Trophoblast cell (in vitro differentiated cells and primary cell): ENCODE measurements around the gene ATOSB.

Source experiments
- DNase-seq, 2 donors: peaks; one replicate each; pipeline ENCODE4 v3.0.0-alpha.2; 2016
- H2AFZ ChIP-seq: 2 replicates; pipeline ENCODE4 v1.6.1; 2013; ENCODE audit warnings: low read length, moderate library complexity, mild to moderate bottlenecking; ENCODE audit not compliant: insufficient read depth, poor library complexity
- H2AK5ac ChIP-seq: 2 replicates; pipeline ENCODE4 v1.6.1; 2013; ENCODE audit warnings: mild to moderate bottlenecking, low read length
- H2BK120ac ChIP-seq: 2 replicates; pipeline ENCODE4 v1.6.1; 2013; ENCODE audit warnings: low read length, mild to moderate bottlenecking, moderate library complexity; ENCODE audit not compliant: insufficient read depth, poor library complexity
- H2BK12ac ChIP-seq: 2 replicates; pipeline ENCODE4 v1.6.1; 2013; ENCODE audit warnings: mild to moderate bottlenecking, low read length, moderate library complexity
- H2BK5ac ChIP-seq: 2 replicates; pipeline ENCODE4 v1.6.1; 2013; ENCODE audit warnings: low read length, low read depth, moderate library complexity, mild to moderate bottlenecking; ENCODE audit not compliant: poor library complexity
- H3K14ac ChIP-seq: 2 replicates; pipeline ENCODE4 v1.6.1; 2013; ENCODE audit warnings: mild to moderate bottlenecking, low read length
- H3K18ac ChIP-seq: 2 replicates; pipeline ENCODE4 v1.6.1; 2013; ENCODE audit warnings: mild to moderate bottlenecking, low read length
- H3K23ac ChIP-seq: 2 replicates; pipeline ENCODE4 v1.6.1; 2013; ENCODE audit warnings: low read length
- H3K27ac ChIP-seq: 2 replicates; pipeline ENCODE4 v1.5.1; 2013; ENCODE audit warnings: low read depth, mild to moderate bottlenecking, inconsistent platforms, low read length, moderate library complexity
- H3K27me3 ChIP-seq: 2 replicates; pipeline ENCODE4 v1.6.1; 2013; ENCODE audit warnings: inconsistent platforms, mild to moderate bottlenecking, low read length, moderate library complexity; ENCODE audit not compliant: insufficient read depth
- H3K36me3 ChIP-seq, 2 experiments: 1 replicate in 1 of 2; 2 replicates in 1 of 2; pipeline ENCODE4 v1.6.1; 2013; ENCODE audit warnings: low read length in 2 of 2, mild to moderate bottlenecking in 2 of 2, moderate library complexity in 1 of 2; ENCODE audit not compliant: insufficient read depth in 2 of 2, control insufficient read depth in 1 of 2
- H3K4ac ChIP-seq: 2 replicates; pipeline ENCODE4 v1.6.1; 2013; ENCODE audit warnings: low read depth, mild to moderate bottlenecking, low read length, moderate library complexity
- H3K4me1 ChIP-seq, 2 experiments: 1 replicate in 1 of 2; 2 replicates in 1 of 2; pipeline ENCODE4 v1.6.1; 2013; ENCODE audit warnings: low read length in 2 of 2, mild to moderate bottlenecking in 2 of 2, moderate library complexity in 1 of 2; ENCODE audit not compliant: insufficient read depth in 2 of 2, control insufficient read depth in 1 of 2
- H3K4me2 ChIP-seq: 2 replicates; pipeline ENCODE4 v1.6.1; 2013; ENCODE audit warnings: inconsistent platforms, mild to moderate bottlenecking, low read length, moderate library complexity
- H3K4me3 ChIP-seq: 2 replicates; pipeline ENCODE4 v1.5.1; 2013; ENCODE audit warnings: mild to moderate bottlenecking, low read depth, low read length, inconsistent platforms
- H3K79me1 ChIP-seq: one replicate; pipeline ENCODE4 v1.6.1; 2013; ENCODE audit warnings: low read length
- H3K79me2 ChIP-seq: 2 replicates; pipeline ENCODE4 v1.6.1; 2013; ENCODE audit warnings: low read length, mild to moderate bottlenecking; ENCODE audit not compliant: control insufficient read depth, insufficient read depth, poor library complexity
- H3K9ac ChIP-seq: 2 replicates; pipeline ENCODE4 v1.6.1; 2013; ENCODE audit warnings: mild to moderate bottlenecking, low read length
- H3K9me3 ChIP-seq: 2 replicates; pipeline ENCODE4 v1.6.1; 2013; ENCODE audit warnings: low read depth, mild to moderate bottlenecking, control low read depth, inconsistent platforms, low read length; ENCODE audit not compliant: insufficient read depth
- H4K12ac ChIP-seq: 2 replicates; pipeline ENCODE4 v1.6.1; 2013; ENCODE audit warnings: low read depth, mild to moderate bottlenecking, low read length, moderate library complexity
- H4K8ac ChIP-seq: 2 replicates; pipeline ENCODE4 v1.6.1; 2013; ENCODE audit warnings: low read depth, mild to moderate bottlenecking, low read length, moderate library complexity
- H4K91ac ChIP-seq: one replicate; pipeline ENCODE4 v1.6.1; 2013; ENCODE audit warnings: low read depth, mild to moderate bottlenecking, low read length, moderate library complexity
- WGBS: extraction: QIAGEN DNeasy Blood & Tissue Kit; methylation state at CpG from one replicate; pipeline ENCODE4 v1.1.7; 2013; ENCODE audit warnings: missing lambda C conversion rate; ENCODE audit not compliant: insufficient read length, insufficient coverage; ENCODE audit errors: extremely low coverage; 5-methylcytosine and 5-hydroxymethylcytosine counted together

Gene ATOSB

DNA sequence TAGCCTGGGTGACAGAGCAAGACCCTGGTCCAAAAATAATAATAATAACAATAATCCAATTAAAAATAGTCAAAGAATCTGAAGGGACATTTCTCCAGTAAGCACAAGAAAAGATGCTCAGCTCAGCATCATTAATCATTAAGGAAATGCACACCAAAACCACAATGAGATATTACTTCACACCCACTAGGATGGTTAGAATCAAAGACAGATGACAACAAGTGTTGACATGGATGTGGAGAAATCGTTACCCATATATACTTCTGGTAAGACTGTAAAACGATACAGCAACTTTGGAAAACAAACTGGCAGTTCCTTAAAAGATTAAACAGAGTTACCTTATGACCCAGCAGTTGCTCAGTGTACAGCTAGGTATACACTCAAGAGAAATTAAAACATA, 30.6 kb downstream of the ATOSB start:
- H3K4me1 ChIP-seq = no peaks in the 10 kb centered on the region
- no peak overlapping the region for H3K23ac ChIP-seq
- H3K27me3 ChIP-seq = no peaks in the 10 kb centered on the region
- no peak for DNase-seq
- H3K36me3 ChIP-seq = peaks cover 12 to 23% of the 10 kb centered on the region in 2 experiments
- peaks cover under 1% of the 10 kb centered on the region for H3K79me1 ChIP-seq
- H2BK5ac ChIP-seq = no peak overlapping the region
- H3K9ac ChIP-seq = no peak overlapping the region
- no peak overlapping the region for H3K18ac ChIP-seq
- no peak overlapping the region for H3K27ac ChIP-seq
- no peak overlapping the region for H3K4ac ChIP-seq
- no peak overlapping the region for H4K8ac ChIP-seq
- H4K91ac ChIP-seq = no peak overlapping the region
- no peak overlapping the region for H3K14ac ChIP-seq
- no peak overlapping the region for H4K12ac ChIP-seq
- no CpG with 5 or more reads among the region's 2 CpGs for WGBS
- H2AFZ ChIP-seq = no peak overlapping the region
- no peak overlapping the region for H2BK120ac ChIP-seq
- H3K79me2 ChIP-seq = no peaks in the 10 kb centered on the region
- no peak overlapping the region for H2BK12ac ChIP-seq
- H2AK5ac ChIP-seq = no peak overlapping the region
- no peak overlapping the region for H3K4me3 ChIP-seq
- no peak overlapping the region for H3K4me2 ChIP-seq
- no peaks in the 10 kb centered on the region for H3K9me3 ChIP-seq

GRCh38 chr9:35079426-35080341, 36.0 kb downstream of the ATOSB start, which contains the start of gene FANCG:
TSS of gene FANCG (minus strand) at chr9:35079942. CDS start at chr9:35079524, 418 bp downstream.
- DNase-seq = peak; percentile 84 to 90
- Histone ChIP-seq H3K14ac (peak within 1 kb of the TSS; percentile 76), H4K12ac (peak within 1 kb of the TSS; percentile 60), H3K4ac (peak within 1 kb of the TSS; percentile 72), H3K79me2 (peaks cover 9% of the 10 kb centered on the region), H2BK5ac (peak within 1 kb of the TSS; percentile 78), H3K4me2 (peak within 1 kb of the TSS; percentile 85), H2AFZ (peak within 1 kb of the TSS; percentile 82), H2AK5ac (peak within 1 kb of the TSS; percentile 32), H3K18ac (peak within 1 kb of the TSS; percentile 73), H4K8ac (peak within 1 kb of the TSS; percentile 63), H3K9me3 (no peaks in the 10 kb centered on the region), H2BK12ac (no peak within 1 kb of the TSS), H3K9ac (peak within 1 kb of the TSS; percentile 85), H3K36me3 (peaks cover 23 to 26% of the 10 kb centered on the region in 2 experiments), H3K23ac (no peak within 1 kb of the TSS), H3K4me1 (peaks cover 10 to 13% of the 10 kb centered on the region in 2 experiments), H2BK120ac (peak within 1 kb of the TSS; percentile 67), H3K4me3 (peak within 1 kb of the TSS; percentile 84), H3K79me1 (peaks cover 8% of the 10 kb centered on the region), H3K27me3 (no peaks in the 10 kb centered on the region), H3K27ac (peak within 1 kb of the TSS; percentile 77), H4K91ac (peak within 1 kb of the TSS; percentile 53)
- no CpG with 5 or more reads among the region's 67 CpGs for WGBS

GRCh38 chr9:35079041-35079425, 36.6 kb downstream of the ATOSB start:
- Histone ChIP-seq H4K12ac (peak overlapping the region; percentile 60), H3K27ac (peak overlapping the region; percentile 77), H3K79me2 (peaks cover 9% of the 10 kb centered on the region), H2BK120ac (peak overlapping the region; percentile 21), H3K4me2 (peak overlapping the region; percentile 85), H3K23ac (no peak overlapping the region), H3K79me1 (peaks cover 8% of the 10 kb centered on the region), H3K9me3 (no peaks in the 10 kb centered on the region), H2AFZ (peak overlapping the region; percentile 74), H3K4me3 (peak overlapping the region; percentile 84), H2BK5ac (no peak overlapping the region), H3K27me3 (no peaks in the 10 kb centered on the region), H3K36me3 (peaks cover 28 to 32% of the 10 kb centered on the region in 2 experiments), H4K8ac (peak overlapping the region; percentile 63), H3K14ac (peak overlapping the region; percentile 76), H3K4ac (peak overlapping the region; percentile 72), H2BK12ac (no peak overlapping the region), H3K18ac (peak overlapping the region; percentile 73), H4K91ac (peak overlapping the region; percentile 53), H3K9ac (peak overlapping the region; percentile 85), H3K4me1 (peaks cover 10 to 13% of the 10 kb centered on the region in 2 experiments), H2AK5ac (peak overlapping the region; percentile 32)
- WGBS = no CpG with 5 or more reads among the region's 10 CpGs
- DNase-seq = no peak

DNA sequence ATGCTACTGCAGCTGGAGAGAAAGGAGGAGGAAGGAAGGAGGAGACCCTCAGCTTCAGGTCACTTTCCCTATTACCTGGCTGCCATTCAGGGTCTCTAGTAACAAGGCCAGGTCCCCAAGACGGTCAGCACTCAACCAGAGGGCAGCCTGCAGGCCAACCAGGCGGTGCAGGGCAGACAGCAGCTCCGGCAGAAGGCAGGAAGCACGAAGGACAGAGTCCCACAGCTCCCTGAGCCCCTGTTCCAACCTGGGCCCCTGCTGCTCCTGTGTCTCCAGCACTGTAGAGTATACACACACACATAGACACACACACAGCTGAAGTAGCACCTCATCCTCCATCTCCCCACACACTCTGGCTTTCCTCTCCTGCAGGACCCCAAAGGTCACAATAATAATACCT, 37.6 kb downstream of the ATOSB start:
- Histone ChIP-seq H3K27ac (no peak overlapping the region), H2BK120ac (no peak overlapping the region), H3K4ac (peak overlapping the region; percentile 60), H3K4me3 (no peak overlapping the region), H3K9ac (peak overlapping the region; percentile 3), H3K79me1 (peaks cover 9% of the 10 kb centered on the region), H3K27me3 (no peaks in the 10 kb centered on the region), H4K91ac (no peak overlapping the region), H3K4me1 (peaks cover 10 to 13% of the 10 kb centered on the region in 2 experiments), H2AK5ac (no peak overlapping the region), H4K12ac (no peak overlapping the region), H2AFZ (no peak overlapping the region), H3K14ac (no peak overlapping the region), H3K23ac (no peak overlapping the region), H3K4me2 (peak overlapping the region; percentile 85), H3K9me3 (no peaks in the 10 kb centered on the region), H3K36me3 (peaks cover 30 to 40% of the 10 kb centered on the region in 2 experiments), H3K79me2 (peaks cover 9% of the 10 kb centered on the region), H4K8ac (no peak overlapping the region), H2BK5ac (no peak overlapping the region), H3K18ac (no peak overlapping the region), H2BK12ac (no peak overlapping the region)
- no peak for DNase-seq
- WGBS = no CpG with 5 or more reads among the region's 4 CpGs
